Progenitor cell of endocrine pancreas (in vitro differentiated cells): ENCODE measurements around the gene NR2F1. TPM values are rescaled to one million over a fixed set of nuclear protein-coding genes. Genes with fewer than 3 reads are reported as not detected.

Experiments
- DNase-seq: peaks from one replicate; pipeline ENCODE4 v3.0.0; 2021; ENCODE audit warnings: low spot score; ENCODE audit not compliant: unreplicated experiment
- H3K27ac Mint-ChIP-seq: 2 replicates; pipeline ENCODE4 v1.8.0; 2021; ENCODE audit warnings: mild to moderate bottlenecking, moderate library complexity, mixed read lengths
- H3K27me3 Mint-ChIP-seq: 2 replicates; pipeline ENCODE4 v1.8.0; 2021; ENCODE audit warnings: mixed read lengths
- H3K36me3 Mint-ChIP-seq: 2 replicates; pipeline ENCODE4 v1.8.0; 2022; ENCODE audit warnings: mixed read lengths; ENCODE audit not compliant: insufficient read depth
- H3K4me1 Mint-ChIP-seq: 2 replicates; pipeline ENCODE4 v1.8.0; 2021; ENCODE audit warnings: low read depth, mixed read lengths
- H3K4me3 Mint-ChIP-seq: 2 replicates; pipeline ENCODE4 v1.8.0; 2021; ENCODE audit warnings: low read depth, mild to moderate bottlenecking, moderate library complexity, mixed read lengths
- H3K9me3 Mint-ChIP-seq: 2 replicates; pipeline ENCODE4 v1.8.0; 2021; ENCODE audit warnings: low read depth, mixed read lengths
- total RNA-seq: library from RNA; stranded (reverse); gene quantifications from 2 replicates; pipeline ENCODE4 v1.2.1, GENCODE V29; 2021
- TF ChIP-seq, protein P1 (sequence below): fragments of 200-600 bp; sonication (generic); IDR thresholded peaks from one replicate; pipeline ENCODE4 v1.5.0; 2021; ENCODE audit warnings: antibody characterized with exemption, mild to moderate bottlenecking; ENCODE audit not compliant: unreplicated experiment

NR2F1 gene
- total RNA-seq, 1 donor from 2014 or later = 34.8 TPM

DNA sequence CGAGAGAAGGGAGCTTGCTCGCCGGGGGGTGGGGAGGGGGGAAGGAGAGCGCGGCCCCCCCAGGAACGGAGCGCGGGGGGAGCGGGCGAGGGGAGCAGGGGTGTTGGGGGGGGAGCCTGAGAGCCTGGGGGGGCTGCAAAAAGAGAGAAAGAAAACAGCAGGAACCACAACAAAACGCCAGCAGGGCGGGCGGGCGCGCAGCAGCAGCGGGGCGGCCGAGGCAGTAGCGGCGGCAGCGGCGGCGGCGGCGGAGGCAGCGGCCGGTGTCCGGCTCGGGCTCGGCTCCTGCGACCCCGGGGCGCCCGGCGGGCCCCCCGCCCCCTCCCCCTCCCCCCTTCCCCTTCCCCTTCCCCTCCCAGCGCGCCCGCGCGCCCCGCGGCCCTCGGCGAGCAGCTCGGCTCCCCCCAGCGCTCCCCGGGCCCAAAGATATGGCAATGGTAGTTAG is 1.6 kb downstream of the NR2F1 start:
- Mint-ChIP-seq H3K4me3 (peak overlapping the region; percentile 64), H3K9me3 (no peaks in the 10 kb centered on the region), H3K4me1 (peaks cover 23% of the 10 kb centered on the region), H3K27ac (no peak overlapping the region), H3K27me3 (peaks cover 42% of the 10 kb centered on the region), H3K36me3 (peaks cover 16% of the 10 kb centered on the region)
- peak; percentile 26 for DNase-seq
- TF ChIP-seq, protein P1, sequence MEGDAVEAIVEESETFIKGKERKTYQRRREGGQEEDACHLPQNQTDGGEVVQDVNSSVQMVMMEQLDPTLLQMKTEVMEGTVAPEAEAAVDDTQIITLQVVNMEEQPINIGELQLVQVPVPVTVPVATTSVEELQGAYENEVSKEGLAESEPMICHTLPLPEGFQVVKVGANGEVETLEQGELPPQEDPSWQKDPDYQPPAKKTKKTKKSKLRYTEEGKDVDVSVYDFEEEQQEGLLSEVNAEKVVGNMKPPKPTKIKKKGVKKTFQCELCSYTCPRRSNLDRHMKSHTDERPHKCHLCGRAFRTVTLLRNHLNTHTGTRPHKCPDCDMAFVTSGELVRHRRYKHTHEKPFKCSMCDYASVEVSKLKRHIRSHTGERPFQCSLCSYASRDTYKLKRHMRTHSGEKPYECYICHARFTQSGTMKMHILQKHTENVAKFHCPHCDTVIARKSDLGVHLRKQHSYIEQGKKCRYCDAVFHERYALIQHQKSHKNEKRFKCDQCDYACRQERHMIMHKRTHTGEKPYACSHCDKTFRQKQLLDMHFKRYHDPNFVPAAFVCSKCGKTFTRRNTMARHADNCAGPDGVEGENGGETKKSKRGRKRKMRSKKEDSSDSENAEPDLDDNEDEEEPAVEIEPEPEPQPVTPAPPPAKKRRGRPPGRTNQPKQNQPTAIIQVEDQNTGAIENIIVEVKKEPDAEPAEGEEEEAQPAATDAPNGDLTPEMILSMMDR = no peak

DNA sequence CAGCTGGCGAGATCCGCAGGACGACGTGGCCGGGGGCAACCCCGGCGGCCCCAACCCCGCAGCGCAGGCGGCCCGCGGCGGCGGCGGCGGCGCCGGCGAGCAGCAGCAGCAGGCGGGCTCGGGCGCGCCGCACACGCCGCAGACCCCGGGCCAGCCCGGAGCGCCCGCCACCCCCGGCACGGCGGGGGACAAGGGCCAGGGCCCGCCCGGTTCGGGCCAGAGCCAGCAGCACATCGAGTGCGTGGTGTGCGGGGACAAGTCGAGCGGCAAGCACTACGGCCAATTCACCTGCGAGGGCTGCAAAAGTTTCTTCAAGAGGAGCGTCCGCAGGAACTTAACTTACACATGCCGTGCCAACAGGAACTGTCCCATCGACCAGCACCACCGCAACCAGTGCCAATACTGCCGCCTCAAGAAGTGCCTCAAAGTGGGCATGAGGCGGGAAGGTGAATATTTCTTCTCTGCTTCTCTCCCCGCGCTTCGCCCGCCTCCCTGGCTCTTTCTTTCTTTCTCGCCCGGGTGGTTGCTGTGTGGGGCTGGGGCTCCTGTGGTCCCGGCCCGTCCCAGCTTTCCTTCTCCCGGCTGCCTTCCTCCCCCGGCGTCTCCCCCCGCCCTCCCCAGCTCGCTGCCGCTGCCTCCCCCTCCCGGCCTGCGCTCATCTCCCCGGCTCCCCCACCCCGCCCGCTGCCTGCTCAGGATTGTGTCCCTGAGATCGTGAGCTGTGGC is 2.2 kb downstream of the NR2F1 start:
- H3K4me3 Mint-ChIP-seq = peak overlapping the region; percentile 90
- DNase-seq = no peak
- H3K36me3 Mint-ChIP-seq = peaks cover 21% of the 10 kb centered on the region
- peak overlapping the region; percentile 85 for H3K27ac Mint-ChIP-seq
- peaks cover 46% of the 10 kb centered on the region for H3K27me3 Mint-ChIP-seq
- no peaks in the 10 kb centered on the region for H3K9me3 Mint-ChIP-seq
- peaks cover 23% of the 10 kb centered on the region for H3K4me1 Mint-ChIP-seq
- TF ChIP-seq, protein P1 = no peak

DNA sequence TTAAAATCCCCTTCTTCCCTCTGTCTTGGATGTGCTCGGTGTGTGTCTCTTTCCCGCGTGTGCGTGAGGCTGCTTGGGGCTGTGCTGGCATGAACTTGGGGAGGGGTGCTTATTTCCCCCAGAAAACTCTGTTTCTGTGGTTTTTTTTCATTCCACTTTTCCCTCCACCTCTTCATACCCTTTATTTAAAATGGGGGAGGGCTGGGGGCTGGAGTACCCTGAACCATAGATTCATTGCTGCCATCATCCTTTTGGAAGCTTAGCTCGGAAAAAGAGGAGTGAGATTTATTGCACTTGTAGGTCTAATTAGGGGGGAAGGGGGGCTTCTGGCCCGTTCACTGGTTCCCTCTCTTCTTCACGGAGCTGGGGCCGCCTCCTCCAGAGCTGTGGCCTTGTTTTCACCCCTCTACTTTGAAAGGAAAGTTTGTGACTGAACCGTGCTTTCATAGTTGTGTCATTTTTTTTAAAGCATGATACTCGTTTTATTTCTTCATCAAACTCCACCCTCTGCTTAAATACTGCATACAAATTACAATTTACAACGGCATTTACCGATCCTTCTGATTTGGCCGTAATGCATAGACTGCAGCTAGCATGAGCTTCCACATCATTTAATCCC is 2.9 kb downstream of the NR2F1 start:
- DNase-seq = no peak
- H3K27ac Mint-ChIP-seq = peak overlapping the region; percentile 85
- peaks cover 46% of the 10 kb centered on the region for H3K27me3 Mint-ChIP-seq
- peaks cover 20% of the 10 kb centered on the region for H3K4me1 Mint-ChIP-seq
- TF ChIP-seq, protein P1 = no peak
- H3K4me3 Mint-ChIP-seq = peak overlapping the region; percentile 90
- peaks cover 23% of the 10 kb centered on the region for H3K36me3 Mint-ChIP-seq
- H3K9me3 Mint-ChIP-seq = no peaks in the 10 kb centered on the region

DNA sequence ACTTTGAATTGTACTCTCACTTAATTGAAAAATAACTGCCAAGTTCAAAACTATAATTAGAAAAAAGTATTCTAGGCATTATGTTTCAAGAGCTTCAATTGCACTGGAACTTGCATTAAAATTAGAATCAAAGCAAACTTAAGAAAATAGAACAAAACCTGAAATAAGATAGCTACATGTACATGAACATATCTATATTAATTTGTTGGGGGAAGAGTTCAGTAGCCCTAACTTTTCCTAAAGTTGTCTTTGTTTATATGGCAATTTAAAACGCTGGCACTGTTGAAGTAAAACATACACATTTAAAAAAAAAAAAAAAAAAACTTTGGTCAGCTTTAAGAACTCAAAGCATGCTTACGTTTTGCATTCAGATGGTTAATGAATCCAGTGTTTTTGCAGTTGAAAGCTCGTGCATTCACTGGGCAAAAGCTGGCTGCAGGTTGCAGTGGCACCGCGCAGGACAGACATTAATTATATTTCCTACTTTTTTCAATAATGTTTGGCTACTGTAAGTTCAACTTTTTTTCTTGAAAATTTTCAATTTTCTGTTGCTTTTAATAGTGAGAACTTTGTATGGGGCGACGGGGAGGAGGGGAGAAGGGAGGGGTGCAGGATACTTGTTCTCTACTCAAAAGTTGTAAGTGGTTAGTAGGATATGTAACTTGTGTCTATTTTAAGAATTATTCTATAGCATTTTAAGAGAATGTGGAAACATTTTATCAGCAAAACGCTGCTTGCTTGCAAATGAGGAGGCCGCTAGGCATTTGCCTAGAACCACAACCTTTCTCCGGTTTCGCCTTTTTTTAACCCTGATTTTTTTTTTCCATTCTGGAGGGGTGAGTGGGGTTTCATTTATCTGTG is 3.9 kb downstream of the NR2F1 start:
- Mint-ChIP-seq H3K4me3 (peak overlapping the region; percentile 90), H3K27ac (peak overlapping the region; percentile 76), H3K36me3 (peaks cover 23% of the 10 kb centered on the region), H3K4me1 (peaks cover 20% of the 10 kb centered on the region), H3K9me3 (no peaks in the 10 kb centered on the region), H3K27me3 (peaks cover 56% of the 10 kb centered on the region)
- no peak for DNase-seq
- TF ChIP-seq, protein P1 = no peak
